A673 (cell line): ENCODE measurements around the gene CFAP99. TPM values are rescaled to one million over a fixed set of nuclear protein-coding genes. Genes with fewer than 3 reads are reported as not detected.

Experiments used
- BruUV-seq: library from RNA; stranded (reverse); fragments of 400-500 nt; replicated peaks from 2 replicates; lab custom pipeline; 2021; lab: Mats Ljungman, UMichigan
- CTCF ChIA-PET: fragments of 300-600 bp; sonication (Branson Sonifier 250); formaldehyde crosslinking; loops from one replicate; lab custom pipeline; 2022; ENCODE audit warnings: antibody characterized with exemption; lab: Charles Lee
- POLR2A ChIA-PET: fragments of 300-600 bp; sonication (Branson Sonifier 250); formaldehyde crosslinking; loops from one replicate; lab custom pipeline; 2022; ENCODE audit warnings: antibody characterized with exemption; ENCODE audit not compliant: low non-redundant PET; lab: Charles Lee
- DNase-seq: peaks from one replicate; pipeline ENCODE4 v3.0.0-alpha.2; 2015; ENCODE audit warnings: low spot score
- H3K27ac ChIP-seq: fragments of 200-600 bp; sonication (generic); 2 replicates; pipeline ENCODE4 v1.5.1; 2016; ENCODE audit warnings: mixed run types, low read depth, mild to moderate bottlenecking, mixed read lengths, antibody characterized with exemption, low read length; ENCODE audit not compliant: poor library complexity, severe bottlenecking
- H3K27me3 ChIP-seq: fragments of 200-600 bp; sonication (generic); replicated peaks from 2 replicates; pipeline ENCODE4 v1.6.1; 2017; ENCODE audit warnings: mixed run types, low read depth, mild to moderate bottlenecking, mixed read lengths, antibody characterized with exemption, low read length; ENCODE audit not compliant: insufficient read depth, poor library complexity
- H3K36me3 ChIP-seq: fragments of 200-600 bp; sonication (generic); 2 replicates; pipeline ENCODE4 v1.6.1; 2016; ENCODE audit warnings: mixed run types, mild to moderate bottlenecking, mixed read lengths, antibody characterized with exemption, low read length; ENCODE audit not compliant: insufficient read depth, poor library complexity, severe bottlenecking
- H3K4me1 ChIP-seq: fragments of 200-600 bp; sonication (generic); 2 replicates; pipeline ENCODE4 v1.6.1; 2017; ENCODE audit warnings: mixed run types, mild to moderate bottlenecking, mixed read lengths, antibody characterized with exemption, low read length; ENCODE audit not compliant: insufficient read depth, poor library complexity, severe bottlenecking
- H3K4me3 ChIP-seq: fragments of 200-600 bp; sonication (generic); 2 replicates; pipeline ENCODE4 v1.5.1; 2016; ENCODE audit warnings: low read depth, mixed run types, mild to moderate bottlenecking, mixed read lengths, low read length; ENCODE audit not compliant: poor library complexity, severe bottlenecking
- H3K9me3 ChIP-seq: fragments of 200-600 bp; sonication (generic); 2 replicates; pipeline ENCODE4 v1.6.1; 2016; ENCODE audit warnings: mixed run types, low read depth, mild to moderate bottlenecking, mixed read lengths, antibody characterized with exemption, low read length; ENCODE audit not compliant: poor library complexity, severe bottlenecking
- CTCF ChIP-seq: fragments of 300-800, 200-600 bp; sonication (generic); conservative IDR thresholded peaks from 2 replicates; pipeline ENCODE4 v1.5.1; 2017; ENCODE audit warnings: low read depth, mild to moderate bottlenecking, antibody characterized with exemption, low read length, moderate library complexity, mixed read lengths
- EZH2 ChIP-seq: fragments of 200-600 bp; sonication (generic); IDR thresholded peaks from 2 replicates; pipeline ENCODE4 v1.6.1; 2017; ENCODE audit warnings: borderline replicate concordance, low read depth, mild to moderate bottlenecking, mixed read lengths, antibody characterized with exemption, low read length; ENCODE audit not compliant: poor library complexity, severe bottlenecking
- intact Hi-C: fragments of 100-400 bp; cut with micrococcal nuclease; formaldehyde crosslinking; loops from one replicate; pipeline ENCODE4 v1.10.0; 2022; ENCODE audit not compliant: unreplicated experiment
- total RNA-seq: library from RNA; stranded (reverse); gene quantifications from 2 replicates; pipeline ENCODE4 v1.2.3, GENCODE V29; 2021

The CFAP99 gene
- total RNA-seq, 1 experiment from 2014 or later, result not detected

DNA sequence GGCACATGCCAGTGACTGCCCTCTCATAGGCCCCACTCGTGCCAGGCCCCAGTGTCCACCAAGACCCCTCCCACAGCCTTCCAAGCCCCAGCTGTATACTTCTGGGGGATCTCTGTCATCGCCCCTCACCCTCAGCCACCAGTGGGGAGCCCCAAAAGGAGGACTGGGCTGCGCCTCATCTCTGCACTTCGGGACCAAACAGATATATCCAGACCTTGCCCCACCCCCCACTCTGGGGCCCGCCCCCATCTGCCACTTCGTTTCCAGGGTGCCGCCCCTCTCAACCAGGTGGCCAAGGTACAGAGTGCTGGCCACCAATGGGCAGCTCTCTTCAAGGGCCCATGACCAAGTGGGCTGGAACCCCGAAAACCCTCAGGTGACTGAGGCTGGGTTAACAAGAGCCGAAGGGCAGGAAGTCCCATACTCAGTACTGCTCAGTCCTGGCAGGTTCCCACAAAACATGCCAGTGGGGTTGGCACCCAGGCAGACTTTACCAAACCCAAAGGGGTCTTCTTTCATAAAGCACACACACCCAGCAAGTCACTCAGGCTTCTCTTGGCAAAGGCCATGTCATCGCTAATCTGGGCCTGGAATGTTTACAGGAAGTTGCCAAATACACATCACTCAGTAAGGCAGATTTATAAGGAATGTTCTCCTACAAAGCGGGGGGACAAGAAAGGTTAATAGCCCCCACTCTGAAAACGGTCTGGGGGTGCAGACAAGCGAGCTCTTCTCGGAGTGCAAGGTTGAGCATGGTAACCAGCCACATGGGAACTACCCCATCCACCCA lies 4.7 kb upstream of the CFAP99 start:
- Histone ChIP-seq H3K27ac (peak overlapping the region; percentile 81), H3K9me3 (no peaks in the 10 kb centered on the region), H3K36me3 (no peaks in the 10 kb centered on the region), H3K4me1 (peaks cover 29% of the 10 kb centered on the region), H3K4me3 (no peak overlapping the region), H3K27me3 (peaks cover 6% of the 10 kb centered on the region)
- intact Hi-C loops, result loop anchor here (10.0 kb wide), 1 partner anchor 149 kb away; the partner anchor contains the start of gene MXD4
- no peak for TF ChIP-seq EZH2
- no peak for TF ChIP-seq CTCF
- BruUV-seq, result no TSS peak
- CTCF ChIA-PET, result interaction anchor here (1.6 kb wide), 1 partner anchor 28 kb away, joined by 6 read pairs; no protein-coding TSS in a partner anchor
- POLR2A ChIA-PET, result no interaction called here
- DNase-seq, result peak; percentile 57

- Histone ChIP-seq H3K4me3 (no peak overlapping the region), H3K9me3 (no peaks in the 10 kb centered on the region), H3K36me3 (no peaks in the 10 kb centered on the region), H3K27me3 (peaks cover 17% of the 10 kb centered on the region), H3K4me1 (peaks cover 34% of the 10 kb centered on the region), H3K27ac (no peak overlapping the region)
- POLR2A ChIA-PET, result no interaction called here
- no peak for DNase-seq
- CTCF ChIA-PET, result interaction anchor here (0.5 kb wide), 1 partner anchor 66 kb away, joined by 6 read pairs; no protein-coding TSS in a partner anchor
- TF ChIP-seq EZH2, result no peak
- TF ChIP-seq CTCF, result no peak
- intact Hi-C loops, result loop anchor here (5.0 to 10.0 kb wide), 2 partner anchors 150 to 173 kb away; partner anchors contain the start of genes HAUS3, MXD4 and POLN
- no TSS peak for BruUV-seq
Observed at GRCh38 chr4:2415213-2415612, 3.5 kb upstream of the CFAP99 start.

GRCh38 chr4:2415881-2416563 lies 2.7 kb upstream of the CFAP99 start:
- intact Hi-C loops, result loop anchor here (5.0 to 10.0 kb wide), 2 partner anchors 151 to 174 kb away; partner anchors contain the start of genes HAUS3, MXD4 and POLN
- ChIA-PET CTCF (interaction anchor here (0.5 kb wide), 1 partner anchor 66 kb away, joined by 6 read pairs; no protein-coding TSS in a partner anchor), POLR2A (interaction anchor here (0.7 kb wide), 1 partner anchor 707 kb away, joined by 4 read pairs; no protein-coding TSS in a partner anchor)
- Histone ChIP-seq H3K4me3 (no peak overlapping the region), H3K9me3 (no peaks in the 10 kb centered on the region), H3K36me3 (no peaks in the 10 kb centered on the region), H3K27ac (no peak overlapping the region), H3K4me1 (peaks cover 34% of the 10 kb centered on the region), H3K27me3 (peaks cover 25% of the 10 kb centered on the region)
- TF ChIP-seq EZH2 (no peak), CTCF (no peak)
- no peak for DNase-seq
- no TSS peak for BruUV-seq
